ENCODE data around the gene ZNF275.

The ZNF275 gene

DNA sequence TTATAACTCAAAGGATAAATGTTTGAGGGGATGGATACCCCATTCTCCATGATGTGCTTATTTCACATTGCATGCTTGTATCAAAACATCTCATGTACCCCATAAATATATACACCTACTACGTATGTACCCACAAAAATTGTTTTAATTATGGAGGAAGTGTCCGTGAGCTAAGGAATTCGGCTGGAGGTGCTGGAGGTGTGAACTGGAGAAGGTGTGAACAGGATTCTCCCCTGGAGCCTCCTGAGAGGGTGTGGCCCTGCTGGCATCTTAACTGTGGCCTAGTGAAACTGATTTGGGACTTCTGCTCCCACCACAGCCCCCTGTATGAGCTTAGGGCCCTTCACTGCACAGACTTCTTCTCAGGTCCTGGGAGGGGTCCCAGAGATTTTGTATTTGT, 43.8 kb downstream of the ZNF275 start (continued):
- TF ChIP-seq, protein P1, sequence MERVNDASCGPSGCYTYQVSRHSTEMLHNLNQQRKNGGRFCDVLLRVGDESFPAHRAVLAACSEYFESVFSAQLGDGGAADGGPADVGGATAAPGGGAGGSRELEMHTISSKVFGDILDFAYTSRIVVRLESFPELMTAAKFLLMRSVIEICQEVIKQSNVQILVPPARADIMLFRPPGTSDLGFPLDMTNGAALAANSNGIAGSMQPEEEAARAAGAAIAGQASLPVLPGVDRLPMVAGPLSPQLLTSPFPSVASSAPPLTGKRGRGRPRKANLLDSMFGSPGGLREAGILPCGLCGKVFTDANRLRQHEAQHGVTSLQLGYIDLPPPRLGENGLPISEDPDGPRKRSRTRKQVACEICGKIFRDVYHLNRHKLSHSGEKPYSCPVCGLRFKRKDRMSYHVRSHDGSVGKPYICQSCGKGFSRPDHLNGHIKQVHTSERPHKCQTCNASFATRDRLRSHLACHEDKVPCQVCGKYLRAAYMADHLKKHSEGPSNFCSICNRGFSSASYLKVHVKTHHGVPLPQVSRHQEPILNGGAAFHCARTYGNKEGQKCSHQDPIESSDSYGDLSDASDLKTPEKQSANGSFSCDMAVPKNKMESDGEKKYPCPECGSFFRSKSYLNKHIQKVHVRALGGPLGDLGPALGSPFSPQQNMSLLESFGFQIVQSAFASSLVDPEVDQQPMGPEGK (CRISPR knock-in tag; IDR thresholded peaks at IDR 0.05; ENCODE audit: borderline replicate concordance), result no peak
- TF ChIP-seq, protein P2, sequence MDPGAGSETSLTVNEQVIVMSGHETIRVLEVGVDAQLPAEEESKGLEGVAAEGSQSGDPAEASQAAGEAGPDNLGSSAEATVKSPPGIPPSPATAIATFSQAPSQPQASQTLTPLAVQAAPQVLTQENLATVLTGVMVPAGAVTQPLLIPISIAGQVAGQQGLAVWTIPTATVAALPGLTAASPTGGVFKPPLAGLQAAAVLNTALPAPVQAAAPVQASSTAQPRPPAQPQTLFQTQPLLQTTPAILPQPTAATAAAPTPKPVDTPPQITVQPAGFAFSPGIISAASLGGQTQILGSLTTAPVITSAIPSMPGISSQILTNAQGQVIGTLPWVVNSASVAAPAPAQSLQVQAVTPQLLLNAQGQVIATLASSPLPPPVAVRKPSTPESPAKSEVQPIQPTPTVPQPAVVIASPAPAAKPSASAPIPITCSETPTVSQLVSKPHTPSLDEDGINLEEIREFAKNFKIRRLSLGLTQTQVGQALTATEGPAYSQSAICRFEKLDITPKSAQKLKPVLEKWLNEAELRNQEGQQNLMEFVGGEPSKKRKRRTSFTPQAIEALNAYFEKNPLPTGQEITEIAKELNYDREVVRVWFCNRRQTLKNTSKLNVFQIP (CRISPR knock-in tag; IDR thresholded peaks at IDR 0.05; ENCODE audit: borderline replicate concordance, low read depth), result no peak
- TF ChIP-seq GLIS3 (CRISPR knock-in tag; IDR thresholded peaks at IDR 0.05), result no peak

DNA sequence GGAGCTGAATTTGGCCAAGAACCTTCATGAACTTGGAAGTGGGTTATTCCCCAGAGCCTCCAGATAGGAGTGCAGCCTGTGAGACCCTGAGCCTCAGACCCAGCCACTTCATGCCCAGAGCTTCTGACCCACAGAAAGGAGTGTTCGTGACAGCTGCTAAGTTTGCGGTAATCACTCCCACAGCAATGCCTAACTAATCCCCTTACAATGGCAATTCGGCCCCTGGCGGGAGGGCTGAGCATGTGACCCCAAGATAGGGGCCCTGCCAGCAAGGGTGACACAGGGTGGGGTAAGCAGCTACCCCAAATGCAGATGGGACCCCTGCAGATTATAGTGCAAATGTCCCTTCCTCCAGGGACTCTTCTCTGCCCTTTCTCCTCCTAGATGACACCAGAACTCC, 44.7 kb downstream of the ZNF275 start:
- ATAC-seq, result no peak
- TF ChIP-seq, protein P2 (CRISPR knock-in tag; IDR thresholded peaks at IDR 0.05; ENCODE audit: borderline replicate concordance, low read depth), result no peak
- TF ChIP-seq CREB5 (CRISPR knock-in tag; IDR thresholded peaks at IDR 0.05; ENCODE audit: low read depth), result no peak
- TF ChIP-seq RARB (CRISPR knock-in tag; IDR thresholded peaks at IDR 0.05), result no peak
- TF ChIP-seq, protein P3, sequence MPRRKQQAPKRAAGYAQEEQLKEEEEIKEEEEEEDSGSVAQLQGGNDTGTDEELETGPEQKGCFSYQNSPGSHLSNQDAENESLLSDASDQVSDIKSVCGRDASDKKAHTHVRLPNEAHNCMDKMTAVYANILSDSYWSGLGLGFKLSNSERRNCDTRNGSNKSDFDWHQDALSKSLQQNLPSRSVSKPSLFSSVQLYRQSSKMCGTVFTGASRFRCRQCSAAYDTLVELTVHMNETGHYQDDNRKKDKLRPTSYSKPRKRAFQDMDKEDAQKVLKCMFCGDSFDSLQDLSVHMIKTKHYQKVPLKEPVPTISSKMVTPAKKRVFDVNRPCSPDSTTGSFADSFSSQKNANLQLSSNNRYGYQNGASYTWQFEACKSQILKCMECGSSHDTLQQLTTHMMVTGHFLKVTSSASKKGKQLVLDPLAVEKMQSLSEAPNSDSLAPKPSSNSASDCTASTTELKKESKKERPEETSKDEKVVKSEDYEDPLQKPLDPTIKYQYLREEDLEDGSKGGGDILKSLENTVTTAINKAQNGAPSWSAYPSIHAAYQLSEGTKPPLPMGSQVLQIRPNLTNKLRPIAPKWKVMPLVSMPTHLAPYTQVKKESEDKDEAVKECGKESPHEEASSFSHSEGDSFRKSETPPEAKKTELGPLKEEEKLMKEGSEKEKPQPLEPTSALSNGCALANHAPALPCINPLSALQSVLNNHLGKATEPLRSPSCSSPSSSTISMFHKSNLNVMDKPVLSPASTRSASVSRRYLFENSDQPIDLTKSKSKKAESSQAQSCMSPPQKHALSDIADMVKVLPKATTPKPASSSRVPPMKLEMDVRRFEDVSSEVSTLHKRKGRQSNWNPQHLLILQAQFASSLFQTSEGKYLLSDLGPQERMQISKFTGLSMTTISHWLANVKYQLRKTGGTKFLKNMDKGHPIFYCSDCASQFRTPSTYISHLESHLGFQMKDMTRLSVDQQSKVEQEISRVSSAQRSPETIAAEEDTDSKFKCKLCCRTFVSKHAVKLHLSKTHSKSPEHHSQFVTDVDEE (CRISPR knock-in tag; IDR thresholded peaks at IDR 0.05), result no peak
- no peak for TF ChIP-seq OSR1 (CRISPR knock-in tag; IDR thresholded peaks at IDR 0.05)
- no peak for TF ChIP-seq BACH2 (CRISPR knock-in tag; IDR thresholded peaks at IDR 0.05; ENCODE audit: borderline replicate concordance)
- no peak for TF ChIP-seq SNAI2 (CRISPR knock-in tag; IDR thresholded peaks at IDR 0.05)
- TF ChIP-seq, protein P1 (CRISPR knock-in tag; IDR thresholded peaks at IDR 0.05; ENCODE audit: borderline replicate concordance), result no peak
- TF ChIP-seq TCF4 (CRISPR knock-in tag; IDR thresholded peaks at IDR 0.05; ENCODE audit: borderline replicate concordance), result no peak
- TF ChIP-seq ZNF565 (CRISPR knock-in tag; conservative IDR thresholded peaks at IDR 0.05; ENCODE audit: low read depth), result no peak
- no peak for TF ChIP-seq ZFP30 (CRISPR knock-in tag; IDR thresholded peaks at IDR 0.05)
- TF ChIP-seq CSDC2 (CRISPR knock-in tag; IDR thresholded peaks at IDR 0.05), result no peak
- TF ChIP-seq ESRRG (CRISPR knock-in tag; IDR thresholded peaks at IDR 0.05), result no peak

- ATAC-seq, result no peak
- no peak for TF ChIP-seq RARB (CRISPR knock-in tag; IDR thresholded peaks at IDR 0.05)
- no peak for TF ChIP-seq BACH2 (CRISPR knock-in tag; IDR thresholded peaks at IDR 0.05; ENCODE audit: borderline replicate concordance)
- no peak for TF ChIP-seq ZFP30 (CRISPR knock-in tag; IDR thresholded peaks at IDR 0.05)
- no peak for TF ChIP-seq SNAI2 (CRISPR knock-in tag; IDR thresholded peaks at IDR 0.05)
- no peak for TF ChIP-seq ZFP3 (CRISPR knock-in tag; IDR thresholded peaks at IDR 0.05)
- TF ChIP-seq OSR1 (CRISPR knock-in tag; IDR thresholded peaks at IDR 0.05), result no peak
- TF ChIP-seq ISL1 (CRISPR knock-in tag; IDR thresholded peaks at IDR 0.05), result no peak
- TF ChIP-seq ESRRG (CRISPR knock-in tag; IDR thresholded peaks at IDR 0.05), result no peak
- TF ChIP-seq, protein P3 (CRISPR knock-in tag; IDR thresholded peaks at IDR 0.05), result no peak
- no peak for TF ChIP-seq TOX (CRISPR knock-in tag; IDR thresholded peaks at IDR 0.05; ENCODE audit: borderline replicate concordance)
- TF ChIP-seq, protein P1 (CRISPR knock-in tag; IDR thresholded peaks at IDR 0.05; ENCODE audit: borderline replicate concordance), result no peak
Measured at GRCh38 chrX:153379508-153379907, 45.6 kb downstream of the ZNF275 start.
